Epithelial cell of esophagus (primary cell): ENCODE data around the gene TUBA3C.

Experiments
- DNase-seq: peaks from one replicate; pipeline ENCODE4 v3.0.0; 2010; ENCODE audit warnings: low read depth
- H3K4me3 ChIP-seq: 2 replicates; pipeline ENCODE4 v1.5.1; 2011; ENCODE audit warnings: mild to moderate bottlenecking, low read length, control low read depth
- TF ChIP-seq, protein P1 (sequence below): IDR thresholded peaks from 2 replicates; pipeline ENCODE4 v1.5.1; 2011; ENCODE audit warnings: low read depth, mild to moderate bottlenecking, low read length, control low read depth, inconsistent platforms; ENCODE audit not compliant: insufficient read depth; ENCODE audit errors: missing control alignments

The TUBA3C gene

DNA sequence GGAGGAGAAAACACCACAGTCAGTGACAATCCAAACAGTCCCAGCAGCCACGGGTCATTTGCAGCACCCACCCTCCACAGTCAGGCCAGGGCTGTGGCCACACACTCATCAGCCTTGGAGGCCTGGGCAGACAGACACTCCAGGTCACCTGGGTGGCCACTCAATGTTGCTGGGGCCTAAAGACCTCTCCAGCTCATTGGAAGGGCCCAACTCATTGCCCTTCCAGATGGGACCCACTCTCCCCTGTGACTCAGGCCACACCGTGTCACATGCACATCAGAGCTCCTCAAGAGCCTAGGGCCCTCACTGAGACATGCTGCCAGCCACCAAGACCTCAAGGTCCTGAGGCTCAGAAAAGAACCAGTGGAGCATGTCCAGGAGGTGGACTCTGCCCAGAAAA lies 22.4 kb downstream of the TUBA3C start:
- no peak for DNase-seq
- TF ChIP-seq, protein P1, sequence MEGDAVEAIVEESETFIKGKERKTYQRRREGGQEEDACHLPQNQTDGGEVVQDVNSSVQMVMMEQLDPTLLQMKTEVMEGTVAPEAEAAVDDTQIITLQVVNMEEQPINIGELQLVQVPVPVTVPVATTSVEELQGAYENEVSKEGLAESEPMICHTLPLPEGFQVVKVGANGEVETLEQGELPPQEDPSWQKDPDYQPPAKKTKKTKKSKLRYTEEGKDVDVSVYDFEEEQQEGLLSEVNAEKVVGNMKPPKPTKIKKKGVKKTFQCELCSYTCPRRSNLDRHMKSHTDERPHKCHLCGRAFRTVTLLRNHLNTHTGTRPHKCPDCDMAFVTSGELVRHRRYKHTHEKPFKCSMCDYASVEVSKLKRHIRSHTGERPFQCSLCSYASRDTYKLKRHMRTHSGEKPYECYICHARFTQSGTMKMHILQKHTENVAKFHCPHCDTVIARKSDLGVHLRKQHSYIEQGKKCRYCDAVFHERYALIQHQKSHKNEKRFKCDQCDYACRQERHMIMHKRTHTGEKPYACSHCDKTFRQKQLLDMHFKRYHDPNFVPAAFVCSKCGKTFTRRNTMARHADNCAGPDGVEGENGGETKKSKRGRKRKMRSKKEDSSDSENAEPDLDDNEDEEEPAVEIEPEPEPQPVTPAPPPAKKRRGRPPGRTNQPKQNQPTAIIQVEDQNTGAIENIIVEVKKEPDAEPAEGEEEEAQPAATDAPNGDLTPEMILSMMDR, result no peak
- H3K4me3 ChIP-seq, result no peak overlapping the region

DNA sequence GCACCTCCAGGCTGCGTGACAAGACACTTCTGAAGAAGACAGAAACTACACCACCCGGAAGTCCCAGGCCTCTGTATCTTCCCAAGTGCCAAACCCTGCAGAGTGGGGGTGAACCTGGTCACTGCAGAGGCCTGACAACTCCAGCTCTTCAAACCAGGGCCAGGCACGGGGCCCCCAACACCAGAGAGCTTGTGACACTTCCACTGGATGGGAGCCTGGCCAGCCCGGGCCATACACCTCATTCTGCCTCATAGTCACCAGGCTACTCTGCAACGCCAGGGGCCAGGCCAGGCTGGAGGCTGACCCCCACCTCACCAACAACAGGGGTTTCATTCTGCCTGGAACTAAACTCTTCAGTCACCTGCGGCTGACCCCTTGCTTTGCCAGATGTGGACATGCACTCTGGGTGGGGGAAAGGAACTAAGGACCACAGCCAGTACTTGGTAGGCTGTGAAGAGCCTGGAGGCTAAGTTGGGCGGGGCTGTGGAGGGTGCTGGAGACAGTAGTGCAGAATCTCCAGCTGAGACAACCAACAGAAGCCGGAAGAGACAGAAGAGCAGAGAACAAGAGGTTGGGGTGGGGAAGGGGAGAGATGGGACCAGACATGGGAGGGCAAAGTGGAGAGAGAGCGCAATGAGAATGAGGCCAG lies 23.0 kb downstream of the TUBA3C start:
- no peak for DNase-seq
- TF ChIP-seq, protein P1, result no peak
- no peak overlapping the region for H3K4me3 ChIP-seq

DNA sequence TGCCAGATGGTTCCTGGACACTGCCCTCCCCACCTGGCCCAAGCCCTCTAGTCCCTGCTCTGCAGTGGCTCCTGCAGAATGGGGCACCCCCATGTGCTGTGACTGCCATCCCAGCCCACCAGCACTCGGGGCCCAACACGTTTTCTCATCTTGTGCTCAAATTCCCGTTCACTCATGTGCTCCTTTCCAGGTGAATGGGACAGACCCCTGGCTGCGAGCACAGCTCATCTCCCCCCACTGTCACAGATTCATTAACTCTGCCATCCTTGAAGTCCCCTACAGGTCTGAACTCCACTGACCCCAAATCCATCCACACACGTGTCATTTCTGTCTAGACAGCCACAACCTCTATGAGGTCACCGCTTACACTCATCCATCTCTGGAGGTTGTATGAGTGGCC lies 23.6 kb downstream of the TUBA3C start:
- H3K4me3 ChIP-seq, result no peak overlapping the region

DNA sequence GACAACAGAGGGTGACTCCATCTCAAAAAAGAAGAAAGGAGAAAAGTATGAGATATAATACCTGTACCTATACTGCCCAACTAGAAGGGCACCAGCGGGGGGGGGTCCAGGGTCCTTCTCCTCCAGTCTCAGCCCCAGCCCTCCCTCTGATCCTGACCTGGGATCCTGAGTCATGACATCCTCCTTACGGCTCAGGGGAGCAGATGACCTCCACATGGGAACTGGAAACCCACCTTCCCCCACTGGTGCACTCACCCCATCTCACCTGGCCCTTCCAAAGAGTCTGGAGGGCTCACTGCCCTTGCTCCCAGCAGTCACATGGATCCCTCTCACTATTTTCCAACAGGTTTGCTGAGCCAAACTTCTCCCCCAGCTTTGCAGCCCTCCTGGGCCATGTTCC lies 24.2 kb downstream of the TUBA3C start:
- no peak overlapping the region for H3K4me3 ChIP-seq
- TF ChIP-seq, protein P1, result no peak
- no peak for DNase-seq

More for the DNA sequence above, 23.6 kb downstream of the TUBA3C start:
- TF ChIP-seq, protein P1, result no peak
- no peak for DNase-seq

DNA sequence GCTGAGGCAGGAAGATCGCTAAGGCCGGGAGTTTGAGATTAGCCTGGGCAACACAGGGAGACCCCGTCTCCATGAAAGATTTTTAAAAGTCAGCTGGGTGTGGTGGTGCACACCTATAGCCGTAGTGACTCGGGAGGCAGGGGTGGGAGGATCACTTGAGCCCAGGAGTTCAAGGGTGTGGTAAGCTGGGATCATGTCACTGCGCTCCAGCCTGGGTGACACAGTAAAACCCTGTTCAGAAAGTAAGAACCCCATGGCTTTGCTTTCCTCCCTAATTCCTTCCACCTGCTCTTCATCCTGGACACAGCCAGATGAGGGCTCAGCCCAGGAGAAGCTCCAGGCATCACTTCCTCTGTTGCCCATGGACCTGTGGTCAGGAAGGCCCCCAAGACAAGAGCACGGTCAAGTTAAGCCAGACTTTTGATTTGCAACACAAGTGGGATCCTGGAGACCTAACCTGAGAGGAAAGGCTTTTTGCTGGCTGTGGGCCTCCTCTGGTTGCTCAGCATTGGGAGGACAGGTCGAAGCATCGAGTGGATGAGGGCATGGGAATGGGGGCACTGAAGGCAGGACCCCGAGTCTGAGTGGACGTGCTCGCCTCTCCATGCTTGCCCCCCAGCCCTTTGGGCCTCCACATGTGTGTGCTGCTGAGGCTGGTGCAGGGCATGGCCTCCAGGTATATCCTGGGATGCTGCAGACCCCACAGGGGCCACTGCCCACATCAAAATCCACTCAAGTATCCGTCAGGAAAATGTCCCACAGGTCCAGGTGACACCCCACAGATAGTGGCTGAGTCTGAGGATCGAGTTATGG lies 25.4 kb downstream of the TUBA3C start:
- TF ChIP-seq, protein P1, result no peak

DNA sequence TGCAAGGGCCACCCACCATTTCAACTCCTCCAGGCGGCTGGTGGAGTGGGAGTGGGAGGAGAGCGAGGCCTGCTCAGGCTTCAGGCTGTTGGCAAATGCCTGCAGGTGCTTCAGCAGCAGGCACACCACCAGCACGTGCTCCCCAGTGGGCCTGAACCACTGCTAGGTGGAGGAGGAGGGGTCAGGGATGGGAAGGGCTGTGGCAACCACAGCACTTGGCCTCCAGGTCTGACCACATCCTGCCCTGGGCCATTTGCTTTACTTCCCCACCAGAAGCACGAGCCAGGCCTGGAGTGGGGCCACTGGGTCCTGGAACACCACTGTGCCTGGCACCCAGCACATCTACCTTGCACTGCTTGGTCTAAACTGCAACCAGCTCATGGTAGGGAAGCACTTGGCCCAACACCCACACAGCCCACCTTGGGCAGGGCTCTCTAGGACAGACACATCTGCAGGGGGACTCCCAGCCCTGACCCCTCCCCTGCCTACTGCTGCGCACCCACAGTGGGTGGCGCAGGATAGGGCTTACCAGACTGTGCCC lies 26.2 kb downstream of the TUBA3C start:
- no peak for DNase-seq
- no peak overlapping the region for H3K4me3 ChIP-seq
- TF ChIP-seq, protein P1, result no peak

More for the DNA sequence above, 25.4 kb downstream of the TUBA3C start:
- H3K4me3 ChIP-seq, result no peak overlapping the region
- DNase-seq, result no peak
